ENCODE results near the gene SPINK2.
A peak's percentile ranks its signal among the peaks of the same experiment; 100 is the strongest.

The SPINK2 gene, protein sequence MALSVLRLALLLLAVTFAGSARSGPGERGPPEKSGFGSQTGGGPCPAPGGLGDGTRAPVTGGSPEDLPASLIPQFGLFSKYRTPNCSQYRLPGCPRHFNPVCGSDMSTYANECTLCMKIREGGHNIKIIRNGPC

DNA sequence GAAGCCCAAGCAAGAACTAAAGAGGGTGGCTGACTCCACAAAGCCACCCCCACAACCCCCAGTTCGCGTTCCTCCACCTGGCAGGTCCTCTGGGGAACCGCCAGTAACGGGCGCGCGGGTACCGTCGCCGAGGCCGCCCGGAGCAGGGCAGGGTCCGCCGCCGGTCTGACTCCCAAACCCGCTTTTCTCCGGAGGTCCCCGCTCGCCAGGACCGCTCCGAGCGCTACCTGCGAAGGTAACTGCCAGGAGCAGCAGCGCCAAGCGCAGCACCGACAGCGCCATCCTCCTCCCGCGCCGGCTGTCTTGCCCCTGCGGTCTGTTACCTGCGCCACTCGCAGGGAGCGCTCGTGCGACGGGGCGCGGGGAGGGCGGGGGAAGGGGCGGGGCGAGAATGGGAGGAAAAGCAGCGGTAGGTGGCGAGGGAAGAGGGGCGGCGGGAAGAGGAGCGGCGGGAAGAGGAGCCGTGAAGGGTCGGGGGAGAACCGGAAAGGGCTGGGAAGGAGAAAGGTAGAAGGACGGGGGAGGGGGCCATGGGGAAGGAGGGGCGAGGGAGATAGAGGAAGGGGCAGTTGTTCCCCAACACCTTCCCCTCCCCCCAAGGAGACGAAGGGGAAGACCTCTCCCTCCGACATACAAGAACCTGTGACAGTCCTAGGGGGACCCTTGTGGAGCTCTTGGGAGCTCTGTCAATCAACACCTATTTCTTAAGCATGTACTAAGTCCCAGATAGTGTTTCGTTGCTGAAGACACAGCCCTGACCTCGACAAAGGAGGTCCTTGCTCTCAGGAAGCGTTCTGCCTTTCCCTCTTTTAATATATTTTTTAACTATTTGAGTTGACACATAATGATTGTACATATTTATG, at the start of gene SPINK2:
SPINK2 (minus strand) TSS at position 321 of the 863 bp plus-strand sequence; CDS start at position 282, 39 bp downstream.
- peak; percentile 34 for DNase-seq (ENCODE audit: low read depth)

DNA sequence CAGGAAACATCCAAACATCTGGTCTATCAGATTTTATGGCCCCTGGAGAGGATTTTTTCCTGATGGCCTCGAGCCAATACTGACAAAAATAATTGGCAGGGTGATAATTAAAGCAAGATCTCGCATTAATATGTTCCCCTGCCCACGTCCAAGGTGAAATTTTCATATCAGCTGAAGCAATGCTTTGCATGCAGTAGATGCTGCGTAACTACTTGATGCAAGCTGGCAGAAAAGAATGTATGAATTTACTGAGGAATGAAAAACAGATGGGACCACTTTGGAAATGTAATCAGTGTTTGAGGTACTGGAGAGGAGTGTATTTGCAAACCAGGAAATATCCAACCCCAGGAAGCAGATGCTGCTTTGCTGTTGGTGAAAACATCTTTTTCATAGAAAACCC, 49.4 kb upstream of the SPINK2 start:
- no peak for DNase-seq (ENCODE audit: low read depth)

DNA sequence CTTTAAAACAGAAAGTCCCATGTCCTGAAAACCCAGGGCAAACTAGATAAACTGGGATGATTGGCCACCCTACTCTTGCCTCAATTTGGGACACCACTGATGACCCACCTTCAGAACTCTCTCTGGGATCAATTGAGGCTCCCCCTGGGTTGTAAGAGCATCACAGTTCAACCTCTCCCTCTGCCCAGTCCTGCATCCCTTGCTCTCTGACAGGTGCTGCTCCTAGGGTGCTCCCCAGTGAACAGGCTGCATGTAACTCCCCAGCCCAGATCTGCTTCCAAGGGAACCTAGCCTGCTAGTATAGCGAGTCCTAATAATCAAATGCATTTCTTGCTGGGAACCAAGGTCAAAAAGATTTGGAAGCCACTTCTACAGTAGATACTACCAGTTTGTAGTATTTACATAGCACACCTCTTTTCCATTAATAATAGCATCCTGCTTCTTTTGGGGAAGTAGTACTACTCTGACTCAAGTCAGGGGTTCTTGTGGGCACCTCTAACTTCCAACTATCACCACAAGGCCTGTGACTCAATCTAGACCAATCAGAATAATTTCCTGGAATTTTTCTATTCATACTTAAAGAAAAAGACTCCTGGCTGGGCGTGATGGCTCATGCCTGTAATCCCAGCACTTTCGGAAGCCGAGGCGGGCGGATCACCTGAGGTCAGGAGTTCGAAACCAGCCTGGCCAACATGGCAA, 42.1 kb upstream of the SPINK2 start:
- no peak for DNase-seq (ENCODE audit: low read depth)

- DNase-seq (ENCODE audit: low read depth), result no peak
Observed at GRCh38 chr4:56861360-56861759, 39.9 kb upstream of the SPINK2 start.

DNA sequence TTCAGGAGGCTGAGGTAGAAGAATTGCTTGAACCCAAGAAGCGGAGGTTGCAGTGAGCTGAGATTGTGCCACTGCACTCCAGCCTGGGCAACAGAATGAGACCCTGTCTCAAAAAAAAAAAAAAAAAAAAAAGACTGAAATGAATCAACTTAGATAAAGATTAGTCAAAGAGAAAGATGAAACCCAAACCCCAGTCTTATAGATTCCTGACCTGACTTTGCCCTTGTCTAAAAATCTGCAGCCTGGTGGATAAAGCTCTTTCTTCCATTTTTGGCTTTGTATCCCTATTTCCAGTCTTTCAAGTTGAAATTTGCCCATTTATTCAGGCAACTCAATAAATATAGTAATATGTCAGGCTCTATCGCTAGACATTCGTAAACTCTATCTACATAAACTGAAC, 39.3 kb upstream of the SPINK2 start:
- no peak for DNase-seq (ENCODE audit: low read depth)

GRCh38 chr4:56859841-56860240, 38.3 kb upstream of the SPINK2 start:
- no peak for DNase-seq (ENCODE audit: low read depth)

- DNase-seq (ENCODE audit: low read depth), result no peak
Observed at GRCh38 chr4:56857601-56858309, 36.3 kb upstream of the SPINK2 start.

DNA sequence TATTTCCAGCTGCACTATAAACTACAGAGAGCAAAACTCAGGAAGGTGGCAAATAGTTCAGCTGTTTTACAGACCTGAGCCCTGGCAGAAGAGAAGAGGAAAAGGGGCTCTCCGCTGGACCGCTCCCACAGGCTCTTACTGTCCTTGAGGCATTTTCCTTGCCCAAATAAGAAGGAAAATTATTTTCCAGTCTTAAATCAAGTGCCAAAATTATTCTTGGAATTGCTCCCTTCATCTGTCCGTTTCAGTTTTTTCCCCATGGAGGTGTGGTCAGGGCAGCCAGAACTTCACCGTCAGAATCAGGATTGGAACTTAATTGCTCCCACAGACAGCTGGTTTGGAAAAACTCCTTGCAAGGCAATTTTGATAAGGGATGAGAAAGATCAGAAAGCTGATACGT, 35.2 kb upstream of the SPINK2 start:
- no peak for DNase-seq (ENCODE audit: low read depth)

DNA sequence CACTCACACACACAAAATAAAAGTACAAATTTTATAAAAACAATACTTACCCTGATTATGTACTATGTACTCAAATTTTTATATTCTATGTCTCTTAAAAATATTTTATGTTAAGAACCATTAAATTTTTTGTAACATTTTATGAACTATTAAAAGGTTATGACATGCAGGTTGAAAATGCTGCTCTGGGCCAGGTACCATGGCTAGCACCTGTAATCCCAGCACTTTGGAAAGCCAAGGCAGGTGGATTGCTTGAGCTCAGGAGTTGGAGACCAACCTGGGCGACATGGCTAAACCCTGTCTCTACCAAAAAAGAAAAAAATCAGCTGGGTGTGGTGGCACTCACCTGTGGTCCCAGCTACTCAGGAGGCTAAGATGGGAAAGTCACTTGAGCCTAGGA, 29.4 kb upstream of the SPINK2 start:
- no peak for DNase-seq (ENCODE audit: low read depth)

DNA sequence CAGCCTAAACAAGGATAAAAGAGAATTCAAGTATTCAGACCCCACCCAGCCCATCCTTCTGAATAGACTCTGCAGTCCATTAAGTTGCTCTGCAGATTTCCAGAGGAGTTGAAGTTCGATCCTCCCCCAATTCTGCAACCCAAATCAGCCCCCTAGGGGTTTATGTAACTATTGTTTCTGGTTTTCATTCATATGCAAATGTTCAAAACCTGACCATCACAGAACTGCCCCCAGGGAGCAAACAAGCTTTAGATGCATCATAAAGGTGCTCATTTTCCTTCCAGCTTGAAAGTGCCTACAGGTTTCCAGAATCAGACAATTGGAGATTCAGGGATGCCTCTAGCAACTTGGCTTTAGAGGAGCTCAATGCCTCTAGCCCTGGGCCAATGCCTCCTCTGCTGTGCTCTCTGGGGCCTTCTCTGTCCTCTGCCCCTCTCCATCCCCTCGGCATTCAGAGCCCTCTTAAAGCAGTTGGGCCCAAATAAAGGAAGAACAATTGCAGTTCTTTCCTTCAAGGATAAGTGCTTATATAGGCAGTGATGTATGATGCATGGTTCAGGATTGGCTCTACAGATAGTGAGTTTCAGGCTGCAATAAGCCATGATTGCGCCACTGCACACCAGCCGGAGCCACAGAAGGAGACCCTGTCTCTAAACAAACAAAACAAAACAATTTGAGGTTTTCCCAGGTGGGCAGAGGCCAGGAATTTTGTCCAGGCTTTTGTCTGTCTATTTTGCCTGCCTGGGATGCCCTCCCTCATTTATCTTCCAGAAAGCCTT, 23.5 kb upstream of the SPINK2 start:
- no peak for DNase-seq (ENCODE audit: low read depth)

DNA sequence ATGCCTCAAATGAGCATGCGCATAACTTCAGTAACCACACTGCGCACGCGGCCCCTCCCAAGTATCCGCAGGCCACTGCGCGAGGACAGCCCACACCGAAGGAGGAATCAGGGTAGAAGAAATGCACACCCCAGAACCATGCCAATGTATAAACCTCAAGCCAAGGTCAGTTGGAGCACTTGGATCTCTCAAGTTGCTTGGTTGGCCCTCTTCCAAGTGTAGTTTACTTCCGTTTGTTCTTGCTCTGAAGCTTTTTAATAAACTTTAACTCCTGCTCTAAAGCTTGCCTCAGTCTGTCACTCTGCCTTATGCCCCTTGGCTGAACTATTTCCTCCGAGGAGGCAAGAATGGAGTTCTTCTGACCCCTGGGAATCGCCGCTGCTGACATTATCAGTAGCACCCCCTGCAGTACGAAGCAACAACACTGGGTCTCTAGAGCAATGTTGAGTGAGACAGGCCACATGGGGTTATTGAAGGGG, 22.0 kb upstream of the SPINK2 start:
- DNase-seq (ENCODE audit: low read depth), result no peak

- no peak for DNase-seq (ENCODE audit: low read depth)
Observed at GRCh38 chr4:56840559-56840958, 19.1 kb upstream of the SPINK2 start.

- DNase-seq (ENCODE audit: low read depth), result no peak
Observed at GRCh38 chr4:56828784-56829535, 7.5 kb upstream of the SPINK2 start.

DNA sequence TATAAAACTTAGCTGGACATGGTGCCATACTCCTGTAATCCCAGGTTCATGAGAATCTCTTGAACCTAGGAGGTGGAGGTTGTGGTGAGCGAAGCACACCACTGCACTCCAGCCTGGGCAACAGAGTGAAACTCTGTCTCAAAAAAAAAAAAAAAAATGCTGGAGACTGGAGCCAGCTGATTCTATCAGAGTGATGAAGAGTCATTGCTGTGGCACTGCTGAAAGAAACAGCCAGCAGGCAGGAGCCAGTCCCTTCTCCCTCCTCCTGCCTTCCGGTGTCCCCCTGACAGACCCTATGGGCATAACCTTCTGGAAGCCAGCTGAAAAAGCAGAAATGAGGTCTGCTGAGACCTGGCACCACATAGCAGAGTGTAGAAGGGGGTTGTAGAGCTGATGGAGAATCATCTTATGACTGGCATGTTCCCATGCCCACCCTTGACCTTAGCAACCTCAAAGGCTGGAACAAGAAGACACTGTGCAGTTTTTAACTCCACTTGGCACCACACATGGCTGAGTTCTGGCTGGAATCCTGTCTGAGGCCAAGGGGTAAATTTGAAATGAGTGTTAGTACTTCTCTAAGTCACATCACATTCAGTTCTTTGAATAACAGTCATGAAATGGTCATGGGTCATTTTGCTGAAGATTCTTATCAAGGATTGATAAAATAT, 2.6 kb upstream of the SPINK2 start:
- DNase-seq (ENCODE audit: low read depth), result no peak

GRCh38 chr4:56818797-56819196, 2.7 kb downstream of the SPINK2 start:
- DNase-seq (ENCODE audit: low read depth), result no peak

- no peak for DNase-seq (ENCODE audit: low read depth)
Observed at GRCh38 chr4:56817840-56818491, 3.5 kb downstream of the SPINK2 start.

DNA sequence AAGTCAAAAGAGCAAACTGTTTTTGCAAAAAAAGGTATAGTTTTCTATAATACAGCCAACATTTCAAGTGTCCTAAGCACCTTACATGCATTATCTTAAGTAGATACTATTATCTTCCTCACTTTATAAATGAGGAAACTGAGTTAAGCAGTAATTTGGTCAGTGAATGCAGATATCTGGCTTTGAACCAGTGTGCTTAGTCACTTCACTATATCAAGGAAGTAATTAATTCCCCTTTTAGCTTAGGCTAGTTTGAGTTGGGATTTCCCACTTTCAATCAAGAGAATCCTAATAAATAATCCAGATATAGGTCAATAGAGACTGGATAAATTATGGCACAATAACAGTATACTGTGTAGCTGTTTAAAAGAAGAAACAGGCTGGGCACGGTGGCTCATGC, 14.8 kb downstream of the SPINK2 start:
- no peak for DNase-seq (ENCODE audit: low read depth)

- DNase-seq (ENCODE audit: low read depth), result no peak
Observed at GRCh38 chr4:56804551-56804950, 16.9 kb downstream of the SPINK2 start.

GRCh38 chr4:56803471-56803870, 18.0 kb downstream of the SPINK2 start:
- no peak for DNase-seq (ENCODE audit: low read depth)
